ENCODE data around the gene DCLK2.

Gene DCLK2

GRCh38 chr4:150248181-150248580 is 169.9 kb downstream of the DCLK2 start:
- DNase-seq = no peak

- DNase-seq = no peak
Measured at GRCh38 chr4:150250293-150250997, 172.2 kb downstream of the DCLK2 start.

- no peak for DNase-seq
Measured at GRCh38 chr4:150250998-150251651, 172.9 kb downstream of the DCLK2 start.

- DNase-seq = no peak
Measured at GRCh38 chr4:150251752-150252190, 173.5 kb downstream of the DCLK2 start.

- DNase-seq = no peak
Measured at GRCh38 chr4:150252306-150252705, 174.1 kb downstream of the DCLK2 start.

GRCh38 chr4:150252741-150253140 is 174.5 kb downstream of the DCLK2 start:
- no peak for DNase-seq

GRCh38 chr4:150253416-150253815 is 175.2 kb downstream of the DCLK2 start:
- DNase-seq = no peak

GRCh38 chr4:150253965-150254630 is 175.9 kb downstream of the DCLK2 start:
- DNase-seq = no peak

GRCh38 chr4:150255610-150256224 is 177.5 kb downstream of the DCLK2 start:
- no peak for DNase-seq

- no peak for DNase-seq
Measured at GRCh38 chr4:150256225-150256620, 178.0 kb downstream of the DCLK2 start.

- no peak for DNase-seq
Measured at GRCh38 chr4:150256841-150257730, 178.8 kb downstream of the DCLK2 start.

- no peak for DNase-seq
Measured at GRCh38 chr4:150258569-150258968, 180.3 kb downstream of the DCLK2 start.

GRCh38 chr4:150259861-150260567 is 181.8 kb downstream of the DCLK2 start:
- no peak for DNase-seq

GRCh38 chr4:150261571-150261970 is 183.3 kb downstream of the DCLK2 start:
- DNase-seq = no peak

- no peak for DNase-seq
Measured at GRCh38 chr4:150262611-150263010, 184.4 kb downstream of the DCLK2 start.

GRCh38 chr4:150264595-150265161 is 186.4 kb downstream of the DCLK2 start:
- DNase-seq = no peak

GRCh38 chr4:150265806-150266205 is 187.6 kb downstream of the DCLK2 start:
- DNase-seq = no peak

GRCh38 chr4:150268444-150268843 is 190.2 kb downstream of the DCLK2 start:
- DNase-seq = no peak

- no peak for DNase-seq
Measured at GRCh38 chr4:150278206-150278605, 200.0 kb downstream of the DCLK2 start.

- no peak for DNase-seq
Measured at GRCh38 chr4:150280081-150280895, 202.0 kb downstream of the DCLK2 start.

- no peak for DNase-seq
Measured at GRCh38 chr4:150280975-150281374, 202.7 kb downstream of the DCLK2 start.
